Colon (tissue), 2 donors: Measurements from ENCODE around the gene ALPK3.

Experiments used
- FAIRE-seq: peaks from 2 replicates; lab custom pipeline; 2012; peaks lifted over from hg19 to GRCh38; lab: Jason Lieb, UNC
- donor health status: control.
- donor health status: control.

The ALPK3 gene

GRCh38 chr15:84893607-84894006 lies 76.5 kb downstream of the ALPK3 start:
- no peak for FAIRE-seq

GRCh38 chr15:84894736-84895425 lies 77.7 kb downstream of the ALPK3 start:
- no peak for FAIRE-seq

GRCh38 chr15:84898761-84899160 lies 81.6 kb downstream of the ALPK3 start:
- no peak for FAIRE-seq

- no peak for FAIRE-seq
Measured at GRCh38 chr15:84899750-84900149, 82.6 kb downstream of the ALPK3 start.

- no peak for FAIRE-seq
Measured at GRCh38 chr15:84901540-84901939, 84.4 kb downstream of the ALPK3 start.

GRCh38 chr15:84903751-84904150 lies 86.6 kb downstream of the ALPK3 start:
- no peak for FAIRE-seq

GRCh38 chr15:84904419-84904818 lies 87.3 kb downstream of the ALPK3 start:
- no peak for FAIRE-seq

GRCh38 chr15:84905016-84905916 lies 88.1 kb downstream of the ALPK3 start:
- FAIRE-seq: no peak

GRCh38 chr15:84907731-84908130 lies 90.6 kb downstream of the ALPK3 start:
- no peak for FAIRE-seq

GRCh38 chr15:84908564-84908963 lies 91.4 kb downstream of the ALPK3 start:
- FAIRE-seq: no peak

GRCh38 chr15:84909029-84909428 lies 91.9 kb downstream of the ALPK3 start:
- FAIRE-seq: no peak

- FAIRE-seq: no peak
Measured at GRCh38 chr15:84909782-84910181, 92.6 kb downstream of the ALPK3 start.

GRCh38 chr15:84910928-84911623 lies 93.9 kb downstream of the ALPK3 start:
- no peak for FAIRE-seq

- no peak for FAIRE-seq
Measured at GRCh38 chr15:84911879-84912660, 94.9 kb downstream of the ALPK3 start.

GRCh38 chr15:84913360-84913723 lies 96.2 kb downstream of the ALPK3 start:
- no peak for FAIRE-seq

- no peak for FAIRE-seq
Measured at GRCh38 chr15:84914351-84914750, 97.2 kb downstream of the ALPK3 start.

GRCh38 chr15:84914909-84915605 lies 97.9 kb downstream of the ALPK3 start:
- FAIRE-seq: no peak

GRCh38 chr15:84915606-84915958 lies 98.4 kb downstream of the ALPK3 start:
- FAIRE-seq: no peak

- no peak for FAIRE-seq
Measured at GRCh38 chr15:84917452-84917851, 100.3 kb downstream of the ALPK3 start.

GRCh38 chr15:84919106-84919667 lies 102.0 kb downstream of the ALPK3 start:
- FAIRE-seq: no peak

- no peak for FAIRE-seq
Measured at GRCh38 chr15:84921121-84921520, 104.0 kb downstream of the ALPK3 start.
